GM19240 (cell line): ENCODE measurements around the gene PAIP1.
"Not testable (repeated sequence)": the region's sequence is repeated elsewhere in the genome, so short reads cannot be mapped to it uniquely, and the experiment has no call there.

Experiments
- DNase-seq: peaks from one replicate; pipeline ENCODE4 v3.0.0; 2011; ENCODE audit warnings: low spot score; ENCODE audit not compliant: insufficient read length

Gene PAIP1

DNA sequence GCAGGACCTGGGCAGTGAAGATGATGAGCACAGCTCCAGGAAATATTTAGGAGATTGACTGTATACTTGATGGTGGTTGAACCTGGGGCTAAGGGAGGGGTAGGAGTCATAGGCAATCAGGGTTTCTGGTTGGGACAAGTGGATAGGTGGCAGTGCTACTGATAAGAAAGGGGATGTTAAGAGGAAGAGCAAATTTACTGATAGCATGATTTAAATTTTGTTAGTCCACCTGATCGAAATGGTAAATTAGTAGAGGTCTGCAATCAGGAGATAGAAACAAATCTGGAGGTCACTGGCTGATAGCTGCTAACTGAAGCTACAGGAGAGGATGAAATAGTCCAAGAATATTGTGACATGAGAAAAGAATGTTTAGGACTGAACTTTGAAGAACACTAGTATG is 36.3 kb downstream of the PAIP1 start:
- no peak for DNase-seq

DNA sequence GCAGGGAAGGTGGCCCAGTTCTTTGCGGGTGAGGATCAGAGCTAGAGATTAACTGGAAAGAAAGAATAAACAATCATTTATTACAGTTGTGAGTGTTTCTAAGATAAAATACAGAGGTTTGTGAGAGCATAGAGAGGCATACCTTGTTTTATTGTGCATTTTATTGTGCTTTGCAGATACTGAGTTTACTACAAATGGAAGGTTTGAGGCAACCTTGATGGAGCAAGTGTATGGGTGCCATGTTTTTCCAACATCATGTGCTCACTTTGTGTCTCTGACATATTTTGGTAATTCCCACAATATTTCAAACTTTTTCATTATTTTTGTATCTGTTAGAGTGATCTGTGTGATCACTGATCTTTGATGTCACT is 41.2 kb downstream of the PAIP1 start:
- DNase-seq, result no peak

DNA sequence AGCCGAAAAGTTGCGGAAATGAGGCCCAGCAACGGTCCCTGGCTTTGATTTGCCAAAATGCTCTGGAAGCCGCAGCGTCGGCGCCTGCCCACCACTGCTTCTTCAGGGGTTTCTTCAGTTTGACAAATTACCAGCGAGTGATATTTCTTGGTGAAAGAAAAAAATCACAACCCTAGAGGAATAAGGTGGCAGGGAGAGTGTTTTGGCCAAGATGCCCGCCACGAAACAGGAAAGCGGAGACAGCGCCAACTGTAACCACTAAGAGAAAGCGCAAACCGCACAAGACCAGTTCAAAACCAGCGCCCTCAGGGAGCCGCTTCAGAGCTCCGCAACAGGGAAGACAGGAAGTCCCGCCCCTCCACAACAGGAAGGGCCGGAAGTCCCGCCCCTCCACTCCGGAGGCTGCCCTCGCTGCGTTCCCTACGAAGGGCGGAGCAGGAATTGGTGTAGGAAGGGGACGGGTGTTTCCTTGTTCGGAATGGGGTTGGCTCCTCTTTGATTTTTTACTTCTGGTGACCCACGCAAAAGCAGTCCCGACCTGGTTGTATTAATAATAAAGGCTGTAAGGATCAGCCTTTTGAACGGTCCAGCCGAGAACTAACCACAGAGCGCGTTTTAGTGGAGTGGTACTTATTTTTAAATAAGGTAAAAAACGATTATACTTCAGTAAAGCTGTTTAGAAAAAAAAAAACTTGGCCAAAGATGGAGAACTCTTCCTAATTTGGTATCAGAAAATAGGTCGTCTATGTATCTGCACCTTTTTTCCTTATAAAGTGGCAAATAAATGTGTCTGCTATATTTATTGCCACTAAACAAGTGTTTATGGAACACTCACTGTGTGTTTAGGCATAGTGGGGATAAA is 41.8 kb downstream of the PAIP1 start, which contains the start of gene C5orf34:
C5orf34 (minus strand) TSS at position 333 of the 862 bp plus-strand sequence. CDS start 5,809 bp downstream, outside the sequence.
- peak; percentile 99 for DNase-seq

DNA sequence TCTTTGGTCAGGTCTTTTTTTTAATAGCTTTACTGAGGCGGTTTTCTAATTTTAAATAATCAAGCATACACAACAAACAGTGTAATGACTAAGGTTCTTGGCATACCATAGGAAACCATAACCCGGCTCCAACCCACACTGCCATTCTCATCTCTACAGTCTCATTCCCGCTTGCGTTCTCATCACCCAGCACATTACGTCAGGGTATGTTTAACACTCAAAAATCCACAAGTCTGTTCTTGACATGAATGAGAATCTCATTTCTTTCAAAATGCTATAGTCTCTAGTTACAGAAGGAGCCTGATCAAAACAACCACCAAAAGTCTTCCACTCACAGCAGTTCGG is 42.4 kb downstream of the PAIP1 start:
- DNase-seq, result no peak

DNA sequence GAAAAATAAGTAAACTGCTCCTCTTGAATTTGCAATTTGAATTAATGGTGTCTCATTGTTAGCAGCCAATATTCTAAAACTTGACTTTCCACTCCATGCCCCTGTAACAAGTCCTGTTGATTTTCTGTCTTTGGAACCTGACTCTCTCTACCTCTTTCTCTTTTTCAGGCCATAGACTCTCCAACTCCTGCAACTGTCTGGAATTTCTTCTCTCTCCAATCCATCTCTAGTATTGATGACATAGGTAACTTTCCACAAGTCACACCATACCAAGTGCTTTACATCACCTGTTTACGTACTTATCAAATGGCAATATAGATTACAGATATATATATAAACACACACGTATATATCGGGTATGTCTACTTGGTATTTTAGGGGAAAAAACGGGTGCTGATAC is 42.9 kb downstream of the PAIP1 start:
- DNase-seq, result no peak

DNA sequence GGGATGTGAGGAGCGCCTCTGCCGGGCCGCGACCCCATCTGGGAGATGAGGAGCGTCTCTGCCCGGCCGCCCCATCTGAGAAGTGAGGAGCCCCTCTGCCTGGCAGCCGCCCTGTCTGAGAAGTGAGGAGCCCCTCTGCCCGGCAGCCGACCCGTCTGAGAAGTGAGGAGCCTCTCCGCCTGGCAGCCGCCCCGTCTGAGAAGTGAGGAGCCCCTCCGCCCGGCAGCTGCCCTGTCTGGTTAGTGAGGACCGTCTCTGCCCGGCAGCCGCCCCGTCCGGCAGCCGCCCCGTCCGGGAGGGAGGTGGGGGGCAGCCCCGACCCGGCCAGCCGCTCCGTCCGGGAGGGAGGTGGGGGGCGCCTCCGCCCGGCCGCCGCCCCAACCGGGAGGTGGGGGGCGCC is 45.8 kb downstream of the PAIP1 start:
- not testable (repeated sequence) for DNase-seq

DNA sequence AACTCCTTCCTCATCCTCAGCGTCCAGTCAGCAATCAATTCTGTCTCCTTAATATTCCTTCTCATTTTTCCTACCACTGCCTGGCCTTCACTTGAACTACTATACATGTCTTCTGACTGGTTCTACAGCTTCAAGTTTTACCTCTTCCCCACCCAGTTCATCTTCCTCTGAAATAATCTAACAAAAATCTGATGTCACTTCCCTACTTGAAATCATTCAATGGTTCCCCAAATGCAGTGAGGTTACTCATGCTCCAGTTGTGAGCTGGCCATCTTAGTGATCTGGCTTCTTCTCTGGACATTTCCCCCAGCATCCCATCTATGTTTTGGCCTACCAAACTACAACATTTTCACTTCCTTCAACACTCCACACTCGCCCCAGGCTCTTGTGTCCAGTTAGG is 58.3 kb downstream of the PAIP1 start:
- no peak for DNase-seq

DNA sequence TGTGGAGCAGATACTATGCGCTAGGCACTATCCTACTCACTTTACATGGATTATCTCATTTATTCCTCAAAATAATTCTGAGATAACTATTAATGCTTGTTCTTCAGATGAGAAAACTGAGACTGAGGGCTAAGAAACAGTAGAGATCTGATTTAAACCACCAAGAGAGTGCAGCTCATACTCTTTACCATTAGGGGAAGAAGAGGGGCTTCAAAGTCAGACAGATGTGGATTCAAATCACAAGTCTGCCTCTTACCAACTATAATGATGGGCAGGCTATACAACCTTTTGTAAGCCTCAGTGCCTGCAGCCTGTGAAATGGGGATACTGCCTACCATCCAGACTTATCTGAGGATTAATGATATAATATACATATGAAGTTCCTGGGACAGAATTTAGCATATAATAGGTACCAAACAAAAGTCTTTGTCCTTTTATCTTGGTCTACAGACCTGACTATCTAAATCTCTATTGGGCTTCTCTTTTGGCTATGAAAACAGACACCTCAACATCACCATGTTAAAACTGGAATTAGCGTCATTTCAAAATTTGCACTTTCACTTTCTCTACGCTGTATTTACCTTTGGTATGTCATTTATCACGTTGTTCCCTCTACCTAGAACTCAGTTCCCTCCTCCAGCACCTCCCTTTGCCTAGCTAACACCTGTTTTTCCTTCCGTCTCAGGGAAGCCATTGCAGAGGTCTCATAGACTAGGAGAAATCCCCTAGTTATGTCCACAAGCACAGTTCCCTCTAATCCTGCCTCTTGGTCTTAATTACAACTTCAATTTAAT is 59.4 kb downstream of the PAIP1 start:
- DNase-seq, result no peak

DNA sequence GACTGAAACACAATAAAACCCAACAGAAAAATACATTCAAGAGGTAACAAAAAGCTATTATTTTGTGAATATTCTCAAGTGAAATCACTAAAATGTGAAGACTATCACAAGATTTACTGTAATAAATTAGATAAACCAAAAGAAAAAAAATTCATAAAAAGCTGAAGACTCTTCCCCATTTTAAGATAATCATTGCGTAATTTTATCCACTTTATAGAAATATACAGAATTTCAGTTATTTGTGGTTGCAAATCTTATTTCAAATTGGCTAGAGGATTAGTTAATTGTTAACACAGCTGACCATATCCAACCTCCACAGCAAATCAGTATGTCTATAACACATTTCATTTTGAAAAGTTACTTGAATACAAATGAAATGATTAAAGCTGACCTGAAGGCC is 65.6 kb downstream of the PAIP1 start:
- DNase-seq, result no peak

DNA sequence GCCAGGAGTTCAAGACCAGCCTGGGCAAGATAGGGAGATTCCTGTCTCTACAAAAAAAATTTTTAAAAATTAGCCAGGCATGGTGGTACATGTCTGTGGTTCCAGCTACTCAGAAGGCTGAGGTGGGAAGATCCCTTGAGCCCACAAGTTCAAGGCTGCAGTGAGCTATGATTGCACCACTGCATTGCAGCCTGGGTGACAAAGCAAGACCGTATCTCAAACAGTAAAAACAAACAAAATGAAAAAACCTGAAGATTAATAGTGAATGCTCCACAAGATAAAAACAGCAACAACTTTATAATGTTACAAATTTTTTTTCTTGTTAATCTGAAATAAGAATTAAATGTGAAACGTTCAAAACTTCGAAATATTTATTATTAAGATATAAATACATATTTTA is 70.5 kb downstream of the PAIP1 start:
- no peak for DNase-seq

DNA sequence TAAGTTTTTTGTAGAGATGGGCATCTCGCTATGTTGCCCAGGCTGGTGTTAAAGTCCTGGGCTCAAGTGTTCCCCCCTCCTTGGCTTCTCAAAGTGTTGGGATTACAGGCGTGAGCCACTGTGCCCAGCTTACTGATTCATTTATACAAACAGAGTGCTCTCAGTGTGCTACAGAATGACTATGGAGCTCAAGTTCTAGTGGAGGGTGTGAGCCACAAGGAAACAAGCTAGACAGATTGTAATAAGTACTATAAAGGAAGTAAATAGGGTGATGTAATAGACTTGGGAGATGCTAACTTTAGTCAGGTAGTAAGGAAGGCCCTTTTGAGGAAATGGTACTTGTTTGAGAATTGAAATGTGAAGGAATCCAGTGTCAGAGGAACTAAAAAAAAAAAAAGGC is 71.5 kb downstream of the PAIP1 start:
- DNase-seq, result no peak

DNA sequence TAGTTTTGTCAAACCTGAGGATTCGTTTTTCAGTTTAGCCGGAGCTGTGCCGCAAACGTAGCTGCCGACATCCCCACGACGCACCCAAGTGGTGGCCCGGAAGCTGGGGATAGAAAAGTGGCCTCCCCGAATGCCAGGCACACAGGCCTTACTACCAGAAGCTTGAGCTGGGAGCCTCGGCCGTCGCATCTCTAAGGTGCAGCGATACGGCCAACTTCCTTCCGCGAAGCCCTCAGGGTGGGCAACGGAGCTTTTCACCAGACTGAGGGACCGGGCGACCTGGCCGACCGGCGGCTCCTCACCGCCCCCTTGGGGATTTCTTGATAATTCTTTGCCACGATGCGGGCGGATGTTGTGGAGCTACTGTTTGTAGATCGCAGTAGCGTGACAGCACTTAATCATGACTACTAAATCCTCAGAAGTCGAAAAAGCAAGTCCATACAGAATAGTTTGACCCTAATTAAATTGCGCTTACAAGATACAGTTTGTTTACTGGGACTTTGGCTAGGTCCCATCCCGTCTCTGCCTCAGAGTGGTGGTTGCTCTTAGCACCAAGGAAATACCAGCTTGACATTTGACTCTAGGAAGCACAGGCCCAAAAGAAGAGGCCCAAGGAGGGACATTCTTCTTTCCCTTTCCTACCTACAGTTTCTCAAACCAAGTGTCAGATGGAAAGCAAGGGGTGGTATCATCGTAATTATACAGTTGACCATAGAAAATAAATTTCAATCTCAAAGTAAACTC is 72.6 kb downstream of the PAIP1 start:
- peak; percentile 53 for DNase-seq

DNA sequence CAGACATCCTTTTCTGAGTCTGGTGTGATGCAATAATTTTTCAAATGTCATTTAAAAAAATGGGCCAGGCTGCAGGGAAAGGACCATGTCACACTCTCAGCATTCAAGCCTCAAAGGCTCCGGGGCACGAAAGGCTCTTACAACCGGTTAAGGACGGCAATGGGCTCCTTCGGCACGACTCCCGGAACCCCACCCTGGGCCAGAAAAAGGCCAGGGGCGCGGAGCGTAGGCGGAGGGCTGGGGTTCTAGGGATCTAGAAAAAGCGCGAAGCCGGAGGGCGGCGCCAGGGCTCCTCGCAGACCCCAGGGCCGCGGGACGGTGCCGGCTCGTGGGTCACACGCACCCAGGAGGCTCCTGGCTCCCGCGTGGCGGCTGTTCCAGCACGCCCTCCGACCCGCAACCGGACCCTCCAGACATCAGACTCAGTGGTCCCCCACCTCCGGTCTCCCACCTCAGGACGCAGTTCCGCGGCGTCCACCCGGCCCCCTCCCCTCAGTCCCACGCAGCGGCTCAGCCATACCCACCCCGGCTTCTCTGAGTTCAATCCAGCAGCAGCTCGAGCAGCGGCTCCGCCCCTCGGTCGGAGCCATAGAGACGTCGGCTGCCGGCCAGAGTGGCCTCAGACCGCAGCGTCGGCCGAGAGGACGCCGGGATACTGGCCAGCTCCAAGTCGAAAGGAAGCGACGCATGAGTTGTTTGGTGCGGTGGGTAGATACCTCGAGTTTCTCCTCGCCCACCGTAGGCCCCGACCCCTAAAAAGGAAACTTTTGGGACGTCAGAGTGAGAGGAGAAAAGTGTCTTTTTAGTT is 73.4 kb downstream of the PAIP1 start, which contains the start of gene TMEM267:
TMEM267 (minus strand) TSS at position 568 of the 808 bp plus-strand sequence. CDS start 29,896 bp downstream, outside the sequence.
- peak; percentile 59 for DNase-seq

DNA sequence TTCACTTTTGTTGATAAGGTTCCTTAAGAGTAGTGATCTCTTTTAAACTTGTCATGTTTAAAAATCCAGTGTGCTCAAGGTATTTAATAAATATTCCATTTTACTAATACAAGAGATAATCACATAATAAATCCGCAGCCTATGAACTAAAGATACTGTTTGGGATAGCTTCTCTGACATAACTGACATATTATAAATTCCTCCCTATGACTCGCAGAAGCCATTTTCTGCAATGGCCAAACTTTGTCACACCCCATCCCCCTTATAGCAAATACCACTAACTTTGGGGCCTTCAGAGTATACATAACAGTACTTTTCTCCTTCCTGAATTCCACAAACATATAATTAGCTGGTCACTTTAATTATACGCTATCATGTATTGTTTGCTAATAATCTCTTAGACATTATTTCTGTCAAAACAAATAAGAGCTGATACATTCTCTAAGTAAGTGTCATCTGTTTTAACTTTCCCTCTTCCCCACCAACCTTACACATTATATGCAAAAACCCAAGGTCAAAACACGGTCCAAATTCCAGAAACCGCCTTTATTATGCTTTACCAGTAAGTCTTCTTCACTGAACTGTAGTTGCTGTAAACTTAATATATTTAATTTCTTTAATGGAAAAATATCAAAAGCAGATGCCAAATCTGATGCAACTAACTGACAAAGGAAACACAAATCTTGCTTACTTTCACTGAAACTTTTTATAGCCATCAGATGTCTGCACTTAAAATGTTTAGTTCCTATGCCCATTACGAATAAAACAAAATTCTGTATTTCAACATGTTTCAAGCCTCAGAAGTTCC is 74.2 kb downstream of the PAIP1 start:
- no peak for DNase-seq
